ENCODE measurements around the gene ASTN2. TPM values are rescaled to one million over a fixed set of nuclear protein-coding genes. Genes with fewer than 3 reads are reported as not detected.

ASTN2 gene
- total and polyA plus RNA-seq, 2 experiments from 2014 or later: 7.0 to 24.6 TPM

DNA sequence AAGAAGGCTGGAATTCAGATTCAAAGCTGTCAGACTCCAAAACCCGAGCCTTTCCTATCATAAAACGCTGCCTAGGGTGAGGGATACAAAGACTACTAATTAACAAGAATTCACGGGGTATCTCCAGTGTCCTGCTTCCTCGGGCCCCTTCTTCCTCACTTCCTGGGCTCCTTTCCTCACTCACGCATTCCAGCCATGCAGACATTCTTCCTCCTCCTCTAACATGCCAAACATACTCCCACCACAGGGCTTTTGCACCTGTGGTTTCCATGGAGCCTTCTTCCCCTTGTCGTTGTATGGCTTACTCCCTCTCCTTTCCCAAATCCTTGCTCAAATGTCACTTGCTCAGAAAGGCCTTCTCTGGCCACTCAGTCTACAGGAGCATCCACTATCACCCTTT is 919.1 kb downstream of the ASTN2 start (continued):
- no peak for TF ChIP-seq JUNB (IDR thresholded peaks at IDR 0.05; ENCODE audit: unreplicated experiment)
- TF ChIP-seq, protein P1, sequence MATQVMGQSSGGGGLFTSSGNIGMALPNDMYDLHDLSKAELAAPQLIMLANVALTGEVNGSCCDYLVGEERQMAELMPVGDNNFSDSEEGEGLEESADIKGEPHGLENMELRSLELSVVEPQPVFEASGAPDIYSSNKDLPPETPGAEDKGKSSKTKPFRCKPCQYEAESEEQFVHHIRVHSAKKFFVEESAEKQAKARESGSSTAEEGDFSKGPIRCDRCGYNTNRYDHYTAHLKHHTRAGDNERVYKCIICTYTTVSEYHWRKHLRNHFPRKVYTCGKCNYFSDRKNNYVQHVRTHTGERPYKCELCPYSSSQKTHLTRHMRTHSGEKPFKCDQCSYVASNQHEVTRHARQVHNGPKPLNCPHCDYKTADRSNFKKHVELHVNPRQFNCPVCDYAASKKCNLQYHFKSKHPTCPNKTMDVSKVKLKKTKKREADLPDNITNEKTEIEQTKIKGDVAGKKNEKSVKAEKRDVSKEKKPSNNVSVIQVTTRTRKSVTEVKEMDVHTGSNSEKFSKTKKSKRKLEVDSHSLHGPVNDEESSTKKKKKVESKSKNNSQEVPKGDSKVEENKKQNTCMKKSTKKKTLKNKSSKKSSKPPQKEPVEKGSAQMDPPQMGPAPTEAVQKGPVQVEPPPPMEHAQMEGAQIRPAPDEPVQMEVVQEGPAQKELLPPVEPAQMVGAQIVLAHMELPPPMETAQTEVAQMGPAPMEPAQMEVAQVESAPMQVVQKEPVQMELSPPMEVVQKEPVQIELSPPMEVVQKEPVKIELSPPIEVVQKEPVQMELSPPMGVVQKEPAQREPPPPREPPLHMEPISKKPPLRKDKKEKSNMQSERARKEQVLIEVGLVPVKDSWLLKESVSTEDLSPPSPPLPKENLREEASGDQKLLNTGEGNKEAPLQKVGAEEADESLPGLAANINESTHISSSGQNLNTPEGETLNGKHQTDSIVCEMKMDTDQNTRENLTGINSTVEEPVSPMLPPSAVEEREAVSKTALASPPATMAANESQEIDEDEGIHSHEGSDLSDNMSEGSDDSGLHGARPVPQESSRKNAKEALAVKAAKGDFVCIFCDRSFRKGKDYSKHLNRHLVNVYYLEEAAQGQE (IDR thresholded peaks at IDR 0.05; ENCODE audit: unreplicated experiment): no peak
- no peak for TF ChIP-seq EZH2phosphoT487 (IDR thresholded peaks at IDR 0.05; ENCODE audit: unreplicated experiment)

DNA sequence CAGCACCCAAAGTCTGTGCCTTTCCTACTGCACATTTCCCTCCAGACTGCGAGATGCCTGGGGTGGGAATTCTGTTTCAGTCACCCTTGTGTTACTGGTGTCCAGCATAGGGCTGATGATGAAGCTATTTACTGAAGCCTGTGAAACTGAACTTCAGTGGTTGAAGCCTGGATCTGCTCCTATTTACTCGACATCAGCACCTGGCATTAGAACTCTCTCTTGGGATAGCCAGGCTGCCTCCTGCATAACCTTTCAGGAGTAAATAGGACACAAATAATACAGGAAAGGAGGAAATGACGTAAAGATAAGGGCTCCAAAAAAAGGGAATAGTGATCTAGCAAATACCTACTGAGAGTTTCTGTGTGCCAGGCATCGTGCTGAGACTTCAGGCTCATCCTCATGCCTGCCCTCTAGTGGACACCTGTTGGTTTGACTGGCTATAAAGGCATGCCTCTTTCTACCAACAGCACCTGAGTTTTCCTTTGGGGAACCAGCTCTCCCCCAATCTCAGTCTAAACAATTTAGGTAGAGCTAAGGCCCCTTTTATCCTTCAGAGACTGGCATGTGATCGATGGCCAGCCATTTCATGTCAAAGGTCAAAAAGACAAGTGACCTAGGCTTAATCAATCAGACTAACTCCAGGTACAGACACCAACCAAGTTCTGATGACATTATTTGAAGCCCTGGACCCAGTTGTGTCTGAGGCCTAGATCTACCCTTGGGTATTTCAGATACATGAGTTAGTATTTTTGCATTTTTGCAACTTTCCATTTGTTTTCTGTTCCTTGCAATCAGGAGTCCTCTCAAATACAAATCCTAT is 919.8 kb downstream of the ASTN2 start:
- Histone ChIP-seq H3K9me2 (ENCODE audit: insufficient read depth) (no peaks in the 10 kb centered on the region), H3K4me2 (no peak overlapping the region), H3K4me1 (ENCODE audit: insufficient read depth) (peaks cover 29% of the 10 kb centered on the region), H2AFZ (no peak overlapping the region), H3K79me2 (replicated peaks; ENCODE audit: insufficient read depth) (no peaks in the 10 kb centered on the region), H3K27ac (ENCODE audit: low read depth) (no peak overlapping the region), H3K36me3 (ENCODE audit: insufficient read depth) (no peaks in the 10 kb centered on the region), H4K20me1 (replicated peaks; ENCODE audit: insufficient read depth) (no peaks in the 10 kb centered on the region), H3K27me3 (ENCODE audit: insufficient read depth) (no peaks in the 10 kb centered on the region), H3K4me3 (no peak overlapping the region), H3F3A (replicated peaks; ENCODE audit: low read depth) (no peaks in the 10 kb centered on the region)
- no peak overlapping the region for H3K4me3 Mint-ChIP-seq
- no peaks in the 10 kb centered on the region for H3K36me3 Mint-ChIP-seq (ENCODE audit: low read depth)
- ATAC-seq: peak; percentile 75
- H3K4me1 Mint-ChIP-seq: peaks cover 35% of the 10 kb centered on the region
- peak; percentile 83 for DNase-seq (ENCODE audit: low spot score)
- no peak for TF ChIP-seq ZNF331 (CRISPR knock-in tag; IDR thresholded peaks at IDR 0.05; ENCODE audit: low read depth)
- peak; percentile 89 to 90 for TF ChIP-seq CTCF (conservative IDR thresholded peaks at IDR 0.05; ENCODE audit: low read depth in 2 of 2)
- H3K27me3 Mint-ChIP-seq (ENCODE audit: insufficient read depth, low read depth, poor library complexity): peaks cover 9% of the 10 kb centered on the region
- H3K27ac Mint-ChIP-seq: no peak overlapping the region
- no peaks in the 10 kb centered on the region for H3K9me3 Mint-ChIP-seq

DNA sequence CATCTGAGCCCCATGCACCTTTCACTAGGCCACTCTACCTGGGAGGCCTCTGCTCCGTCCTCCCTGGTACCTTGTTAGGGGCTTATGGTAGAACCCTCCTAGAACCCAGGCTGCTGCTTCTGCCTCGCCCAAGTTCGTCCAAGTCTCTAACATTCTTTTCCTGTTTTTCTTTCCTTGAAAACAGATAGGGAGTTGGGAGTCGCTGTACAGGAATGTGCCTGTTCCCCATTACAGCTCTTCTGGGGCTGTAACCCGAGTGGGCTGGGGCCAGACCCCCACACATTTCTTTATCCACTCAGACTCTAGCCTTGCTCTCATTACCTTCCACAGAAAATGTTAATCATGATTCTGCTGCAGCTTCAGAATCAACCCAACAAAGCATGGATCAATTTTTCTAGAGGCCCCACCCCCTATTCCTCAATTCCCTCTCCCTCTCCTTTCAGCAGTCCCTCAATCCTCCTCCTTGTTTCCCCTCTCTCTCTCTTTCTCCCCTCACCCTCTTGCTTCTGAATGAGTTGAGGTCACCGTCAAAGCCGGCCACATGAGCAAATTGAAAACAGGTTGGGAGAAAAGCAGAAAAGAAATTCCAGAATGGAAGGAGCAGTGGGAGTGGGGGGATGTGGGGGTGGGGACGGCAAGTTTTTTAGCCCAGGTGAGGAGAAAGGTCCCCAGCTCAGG is 921.5 kb downstream of the ASTN2 start:
- no peaks in the 10 kb centered on the region for H3K79me2 ChIP-seq (replicated peaks; ENCODE audit: insufficient read depth)
- TF ChIP-seq EZH2phosphoT487 (IDR thresholded peaks at IDR 0.05; ENCODE audit: unreplicated experiment): no peak
- TF ChIP-seq, protein P2, sequence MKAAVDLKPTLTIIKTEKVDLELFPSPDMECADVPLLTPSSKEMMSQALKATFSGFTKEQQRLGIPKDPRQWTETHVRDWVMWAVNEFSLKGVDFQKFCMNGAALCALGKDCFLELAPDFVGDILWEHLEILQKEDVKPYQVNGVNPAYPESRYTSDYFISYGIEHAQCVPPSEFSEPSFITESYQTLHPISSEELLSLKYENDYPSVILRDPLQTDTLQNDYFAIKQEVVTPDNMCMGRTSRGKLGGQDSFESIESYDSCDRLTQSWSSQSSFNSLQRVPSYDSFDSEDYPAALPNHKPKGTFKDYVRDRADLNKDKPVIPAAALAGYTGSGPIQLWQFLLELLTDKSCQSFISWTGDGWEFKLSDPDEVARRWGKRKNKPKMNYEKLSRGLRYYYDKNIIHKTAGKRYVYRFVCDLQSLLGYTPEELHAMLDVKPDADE (IDR thresholded peaks at IDR 0.05): no peak

More for the DNA sequence above, 921.5 kb downstream of the ASTN2 start:
- Histone ChIP-seq H3K4me3 (no peak overlapping the region), H3K27me3 (ENCODE audit: insufficient read depth) (no peaks in the 10 kb centered on the region), H3K36me3 (ENCODE audit: insufficient read depth) (no peaks in the 10 kb centered on the region), H3F3A (replicated peaks; ENCODE audit: low read depth) (no peaks in the 10 kb centered on the region), H3K27ac (ENCODE audit: low read depth) (no peak overlapping the region), H3K4me1 (ENCODE audit: insufficient read depth) (peaks cover 29% of the 10 kb centered on the region), H2AFZ (no peak overlapping the region), H3K9me2 (ENCODE audit: insufficient read depth) (no peaks in the 10 kb centered on the region), H4K20me1 (replicated peaks; ENCODE audit: insufficient read depth) (no peaks in the 10 kb centered on the region), H3K4me2 (no peak overlapping the region)
- peaks cover 5% of the 10 kb centered on the region for H3K27me3 Mint-ChIP-seq (ENCODE audit: insufficient read depth, low read depth, poor library complexity)
- H3K9me3 Mint-ChIP-seq: no peaks in the 10 kb centered on the region
- no peak overlapping the region for H3K4me3 Mint-ChIP-seq
- peak; percentile 22 for ATAC-seq
- DNase-seq (ENCODE audit: low spot score): peak; percentile 30
- peaks cover 35% of the 10 kb centered on the region for H3K4me1 Mint-ChIP-seq
- no peak overlapping the region for H3K27ac Mint-ChIP-seq
- H3K36me3 Mint-ChIP-seq (ENCODE audit: low read depth): no peaks in the 10 kb centered on the region

All from GM23338 (cell line).